Measurements from ENCODE around the gene EPB41.

DNA sequence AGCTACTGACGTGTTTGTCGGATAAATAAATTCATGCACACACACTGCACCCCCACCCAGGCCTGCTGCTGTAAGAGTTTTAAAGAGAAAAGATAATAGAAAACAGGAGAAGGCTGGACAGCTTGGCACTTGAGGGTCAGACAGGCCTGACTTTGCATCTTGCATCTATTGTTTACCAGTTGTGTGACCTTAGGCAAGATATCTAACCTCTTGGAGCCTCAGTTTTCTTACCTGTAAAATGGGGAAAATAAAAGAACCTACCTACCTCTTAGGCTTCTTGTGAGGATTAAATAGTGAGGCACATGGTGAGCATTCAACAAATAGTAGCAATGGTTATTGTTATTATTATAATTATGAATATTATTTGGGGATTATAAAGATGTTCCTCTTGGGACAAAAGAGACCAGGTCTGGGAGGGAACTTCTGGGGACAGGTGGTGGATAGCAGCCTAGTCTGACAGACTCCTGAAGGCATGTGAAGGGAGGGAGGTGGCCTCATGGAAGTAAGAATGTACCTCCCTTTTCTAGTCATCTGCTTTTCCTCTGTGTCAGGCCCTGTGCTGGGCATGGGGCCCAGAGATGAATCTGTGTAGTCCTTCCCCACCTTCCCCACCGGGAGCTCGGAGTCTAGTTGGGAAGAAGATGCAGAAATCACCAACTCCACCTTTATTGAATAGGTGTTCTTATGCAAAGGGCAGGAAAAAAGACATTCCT lies 18.3 kb upstream of the EPB41 start:
- TF ChIP-seq, protein P1, sequence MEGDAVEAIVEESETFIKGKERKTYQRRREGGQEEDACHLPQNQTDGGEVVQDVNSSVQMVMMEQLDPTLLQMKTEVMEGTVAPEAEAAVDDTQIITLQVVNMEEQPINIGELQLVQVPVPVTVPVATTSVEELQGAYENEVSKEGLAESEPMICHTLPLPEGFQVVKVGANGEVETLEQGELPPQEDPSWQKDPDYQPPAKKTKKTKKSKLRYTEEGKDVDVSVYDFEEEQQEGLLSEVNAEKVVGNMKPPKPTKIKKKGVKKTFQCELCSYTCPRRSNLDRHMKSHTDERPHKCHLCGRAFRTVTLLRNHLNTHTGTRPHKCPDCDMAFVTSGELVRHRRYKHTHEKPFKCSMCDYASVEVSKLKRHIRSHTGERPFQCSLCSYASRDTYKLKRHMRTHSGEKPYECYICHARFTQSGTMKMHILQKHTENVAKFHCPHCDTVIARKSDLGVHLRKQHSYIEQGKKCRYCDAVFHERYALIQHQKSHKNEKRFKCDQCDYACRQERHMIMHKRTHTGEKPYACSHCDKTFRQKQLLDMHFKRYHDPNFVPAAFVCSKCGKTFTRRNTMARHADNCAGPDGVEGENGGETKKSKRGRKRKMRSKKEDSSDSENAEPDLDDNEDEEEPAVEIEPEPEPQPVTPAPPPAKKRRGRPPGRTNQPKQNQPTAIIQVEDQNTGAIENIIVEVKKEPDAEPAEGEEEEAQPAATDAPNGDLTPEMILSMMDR (IDR thresholded peaks at IDR 0.05), result no peak
- no peak for TF ChIP-seq POLR2A (IDR thresholded peaks at IDR 0.05)

All from sigmoid colon (tissue), 3 donors.